Heart right ventricle (tissue), 16 donors: Measurements from ENCODE around the gene FHOD3. TPM values are rescaled to one million over a fixed set of nuclear protein-coding genes. Genes with fewer than 3 reads are reported as not detected.
A peak's percentile ranks its signal among the peaks of the same experiment; 100 is the strongest.

Experiments
- ATAC-seq, 8 donors: fragments of 200-7000 bp; cut with Tn5 transposase; one replicate each; pipeline ENCODE4 v1.9.1; 2020; ENCODE audit warnings: mild to moderate bottlenecking in 8 of 8, moderate library complexity in 8 of 8, moderate number of reproducible peaks in 1 of 8
- DNase-seq, 2 donors: peaks; one replicate each; pipeline ENCODE4 v3.0.0-alpha.2; 2020
- H3K27ac ChIP-seq, 10 donors: fragments of 200-600 bp; sonication (generic) in 2 of 10; one replicate each; pipeline versions ENCODE4 v1.5.0 to v1.8.0; 2020 to 2022; ENCODE audit warnings: mild to moderate bottlenecking in 3 of 10
- H3K27me3 ChIP-seq, 7 donors: fragments of 200-600 bp; one replicate each; pipeline ENCODE4 v1.8.0; 2021 to 2022; ENCODE audit warnings: mild to moderate bottlenecking in 2 of 7
- H3K36me3 ChIP-seq, 9 donors: fragments of 200-600 bp; sonication (generic) in 1 of 9; one replicate each; pipeline versions ENCODE4 v1.5.0 to v1.8.0; 2020 to 2022; ENCODE audit warnings: mild to moderate bottlenecking in 2 of 9
- H3K4me1 ChIP-seq, 9 donors: fragments of 200-600 bp; sonication (generic) in 1 of 9; one replicate each; pipeline versions ENCODE4 v1.5.0 to v1.8.0; 2020 to 2022; ENCODE audit warnings: mild to moderate bottlenecking in 4 of 9
- H3K4me3 ChIP-seq, 10 donors: fragments of 200-600 bp; sonication (generic) in 2 of 10; one replicate each; pipeline versions ENCODE4 v1.5.0 to v1.8.0; 2020 to 2022; ENCODE audit warnings: mild to moderate bottlenecking in 7 of 10, moderate library complexity in 2 of 10
- H3K9me3 ChIP-seq, 11 donors: fragments of 200-600 bp in 10 of 11; sonication (generic) in 2 of 11; one replicate each; pipeline versions ENCODE4 v1.5.0 to v1.8.0; 2013 to 2022; ENCODE audit warnings: mild to moderate bottlenecking in 2 of 11, control low read depth in 1 of 11, moderate library complexity in 1 of 11
- CTCF ChIP-seq, 9 donors: fragments of 200-600 bp; sonication (generic) in 2 of 9; IDR thresholded peaks; one replicate each; pipeline versions ENCODE4 v1.5.0 to v1.8.0; 2021 to 2022; ENCODE audit warnings: antibody characterized with exemption in 9 of 9, mild to moderate bottlenecking in 5 of 9, moderate library complexity in 1 of 9
- WGBS, 2 donors: extraction: QIAGEN DNeasy Blood & Tissue Kit; methylation state at CpG; one replicate each; pipeline ENCODE4 v1.1.7; 2013; ENCODE audit warnings: inconsistent platforms in 1 of 2; 5-methylcytosine and 5-hydroxymethylcytosine counted together
- intact Hi-C, 10 donors: fragments of 100-400 bp; cut with DNase I; formaldehyde crosslinking; loops; one replicate each; pipeline versions ENCODE4 v1.11.1 to v1.14.2; 2022
- polyA plus RNA-seq, 2 donors: library from polyadenylated mRNA; stranded (reverse); fragments of 200-250 nt; gene quantifications; one replicate each; pipeline ENCODE4 v1.2.3, GENCODE V29; 2013
- total RNA-seq, 10 donors: library from RNA; stranded (reverse); fragmentation: NEBNext Ultra II Directional in 3 of 10; extraction: Animal tissue kit (Norgen Biotek cat#: 25700) in 3 of 10; gene quantifications; one replicate each; pipeline versions ENCODE4 v1.2.1 to v1.2.4, GENCODE V29; 2021 to 2023
- donor health status: Arrhythmogenic right ventricular cardiomyopathy.
- donor health status: ischemic (EF 13 %, LVEDD 7.1; RV severe dilation, severe dysfunction).
- donor health status: healthy with polysubstance abuse.
- donor health status: DM: no; HTN: yes; CAD: no.
- donor health status: DM: no; HTN: no; CAD: no.
- donor health status: ischemic (EF 25% LVEDD 6.9; RV normal size, moderate dysfunction).
- donor health status: ischemic (EF 25% LVEDD 5.7; RV mildly dilated, moderate dysfunction).
- donor health status: healthy.
- donor health status: DM: yes; HTN: yes; CAD: no.
- donor health status: Ischemic cardiomyopathy.
- donor health status: ischemic (EF 35%, LVEDD 5.7; RV mildly dilated, moderate dysfunction).
- donor health status: nonischemic (EF 11% LVEDD 7.7; RV severe dilation, severe dysfunction).
- donor health status: DM: yes; HTN: yes; CAD: no.
- donor health status: PGD.
- donor health status: ischemic (EF 29% LVEDD 5.4; RV normal size, mild dysfunction).
- donor health status: nonischemic (EF 23%, LVEDD 6.1; RV moderate dilation, normal function).

FHOD3 gene
- total and polyA plus RNA-seq, 12 donors: 81.8 to 484 (median 356) TPM

GRCh38 chr18:36392164-36392978, 94.9 kb downstream of the FHOD3 start:
- H3K36me3 ChIP-seq: no peaks in the 10 kb centered on the region
- ATAC-seq: peak in 5 of 8 donors; percentile 3 to 35 (median 23)
- peaks cover 0 to 22% (median 8%) of the 10 kb centered on the region in 11 donors for H3K9me3 ChIP-seq
- peak overlapping the region; percentile 43 to 88 (median 82) for H3K27ac ChIP-seq
- intact Hi-C loops: loop anchor here in 4 of 10 donors (5.0 to 10.0 kb wide), 4 partner anchors 68 to 182 kb away; no protein-coding TSS in a partner anchor
- H3K27me3 ChIP-seq: no peaks in the 10 kb centered on the region
- H3K4me3 ChIP-seq: no peak overlapping the region
- peaks cover 0 to 74% (median 46%) of the 10 kb centered on the region in 9 donors for H3K4me1 ChIP-seq
- TF ChIP-seq CTCF (IDR thresholded peaks at IDR 0.05): no peak
- WGBS, 2 donors: 45 to 50% methylated on average over 4 of the region's 4 CpGs
- no peak for DNase-seq

DNA sequence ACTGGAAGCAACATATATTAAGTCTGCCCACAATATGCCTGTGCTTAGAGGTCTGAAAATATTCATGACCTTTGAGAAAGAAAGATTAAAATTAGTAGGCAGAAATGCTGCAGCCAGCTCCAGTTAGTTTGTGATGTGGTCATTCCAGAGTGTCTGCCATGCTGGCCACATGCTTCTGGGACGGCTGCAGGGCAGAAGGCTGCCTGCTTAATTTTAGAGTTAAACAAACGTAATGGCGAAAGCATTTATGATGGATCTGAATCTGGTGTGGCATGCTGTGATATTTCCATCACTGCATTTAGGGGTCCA, 95.4 kb downstream of the FHOD3 start:
- DNase-seq: no peak
- ATAC-seq: peak in 7 of 8 donors; percentile 10 to 64 (median 49)
- Histone ChIP-seq H3K9me3 (peaks cover 0 to 22% (median 8%) of the 10 kb centered on the region in 11 donors), H3K27me3 (no peaks in the 10 kb centered on the region), H3K36me3 (no peaks in the 10 kb centered on the region), H3K4me3 (no peak overlapping the region), H3K4me1 (peaks cover 0 to 74% (median 43%) of the 10 kb centered on the region in 9 donors), H3K27ac (peak overlapping the region; percentile 65 to 88 (median 82))
- 37 to 64% methylated on average over 3 of the region's 3 CpGs for WGBS, 2 donors
- no peak for TF ChIP-seq CTCF (IDR thresholded peaks at IDR 0.05)
- intact Hi-C loops: loop anchor here in 4 of 10 donors (5.0 to 10.0 kb wide), 4 partner anchors 68 to 182 kb away; no protein-coding TSS in a partner anchor

DNA sequence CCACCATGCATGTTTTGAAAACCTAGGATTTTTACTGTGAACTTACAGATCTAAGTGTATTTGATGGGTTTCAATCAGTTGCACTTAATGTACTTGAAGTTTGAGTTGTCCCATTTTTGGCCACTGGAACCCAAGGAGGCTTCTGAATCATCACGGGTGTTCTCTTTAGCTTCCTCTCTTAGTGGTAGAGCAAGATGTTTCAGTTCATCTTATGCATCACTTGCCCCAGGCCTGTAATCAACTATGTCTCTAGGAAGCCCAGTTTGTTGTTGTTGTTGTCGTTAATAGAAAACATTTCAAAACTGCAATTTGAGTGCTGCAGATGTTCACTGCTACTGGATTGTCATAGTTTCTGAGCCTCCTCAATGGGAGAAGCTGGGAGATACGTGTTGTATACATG, 97.0 kb downstream of the FHOD3 start:
- 77 to 86% methylated on average over 3 of the region's 3 CpGs for WGBS, 2 donors
- peaks cover 0 to 74% (median 44%) of the 10 kb centered on the region in 9 donors for H3K4me1 ChIP-seq
- H3K27me3 ChIP-seq: no peaks in the 10 kb centered on the region
- no peak for TF ChIP-seq CTCF (IDR thresholded peaks at IDR 0.05)
- peaks cover 0 to 22% (median 8%) of the 10 kb centered on the region in 11 donors for H3K9me3 ChIP-seq
- H3K4me3 ChIP-seq: no peak overlapping the region
- DNase-seq (no peak), ATAC-seq (no peak)
- H3K27ac ChIP-seq: peak overlapping the region in 7 of 10 donors; percentile 65 to 88 (median 86)
- intact Hi-C loops: loop anchor here in 4 of 10 donors (5.0 to 10.0 kb wide), 4 partner anchors 70 to 180 kb away; no protein-coding TSS in a partner anchor
- H3K36me3 ChIP-seq: no peaks in the 10 kb centered on the region

DNA sequence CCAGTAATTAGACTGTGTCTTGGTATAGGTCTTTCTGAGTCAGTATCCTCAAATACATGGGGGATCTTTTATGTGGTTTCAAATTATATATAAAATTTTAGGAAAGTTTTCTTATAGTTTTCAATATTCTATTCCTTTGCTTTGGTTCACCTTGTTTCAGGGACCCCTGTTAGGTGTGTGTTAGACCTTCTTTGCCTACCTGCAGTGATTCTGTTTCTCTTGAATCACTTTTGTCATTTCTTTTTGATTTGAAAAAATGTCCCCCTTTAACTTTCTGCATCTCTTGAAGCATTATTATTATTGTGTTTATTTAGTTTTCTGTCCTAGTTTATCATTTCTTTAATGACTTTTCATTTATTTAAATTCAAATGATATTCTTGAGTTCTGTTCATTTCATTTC, 98.7 kb downstream of the FHOD3 start:
- ATAC-seq: no peak
- no peak for TF ChIP-seq CTCF (IDR thresholded peaks at IDR 0.05)
- Histone ChIP-seq H3K4me1 (peaks cover 0 to 63% (median 39%) of the 10 kb centered on the region in 9 donors), H3K36me3 (no peaks in the 10 kb centered on the region), H3K4me3 (no peak overlapping the region), H3K27ac (peak overlapping the region in 7 of 10 donors; percentile 44 to 86 (median 75)), H3K9me3 (peaks cover 0 to 22% (median 8%) of the 10 kb centered on the region in 11 donors), H3K27me3 (no peaks in the 10 kb centered on the region)
- DNase-seq: no peak
- intact Hi-C loops: loop anchor here in 3 of 10 donors (10.0 kb wide), 3 partner anchors 69 to 179 kb away; no protein-coding TSS in a partner anchor
